H9 (cell line): ENCODE results near the gene DCAF15. TPM values are rescaled to one million over a fixed set of nuclear protein-coding genes. Genes with fewer than 3 reads are reported as not detected.

ENCODE experiments used
- DNase-seq: peaks from one replicate; pipeline ENCODE4 v3.0.0-alpha.2; 2017
- H2AFZ ChIP-seq: one replicate; pipeline ENCODE4 v1.6.1; 2013; ENCODE audit warnings: mild to moderate bottlenecking, low read length, control low read depth, moderate library complexity
- H2AK5ac ChIP-seq: 2 replicates; pipeline ENCODE4 v1.6.1; 2013; ENCODE audit warnings: low read length, control low read depth, mixed read lengths; ENCODE audit not compliant: insufficient read length
- H2BK120ac ChIP-seq: one replicate; pipeline ENCODE4 v1.6.1; 2013; ENCODE audit warnings: low read depth, mild to moderate bottlenecking, low read length, control low read depth, inconsistent platforms; ENCODE audit not compliant: poor library complexity, severe bottlenecking
- H2BK12ac ChIP-seq: 2 replicates; pipeline ENCODE4 v1.6.1; 2013; ENCODE audit warnings: low read length, control low read depth, mixed read lengths, low read depth; ENCODE audit not compliant: insufficient read length
- H2BK15ac ChIP-seq: 2 replicates; pipeline ENCODE4 v1.6.1; 2013; ENCODE audit warnings: low read depth, low read length, control low read depth
- H2BK20ac ChIP-seq: one replicate; pipeline ENCODE4 v1.6.1; 2013; ENCODE audit warnings: low read depth, mild to moderate bottlenecking, low read length, control low read depth, inconsistent platforms; ENCODE audit not compliant: poor library complexity, severe bottlenecking
- H2BK5ac ChIP-seq: 2 replicates; pipeline ENCODE4 v1.6.1; 2013; ENCODE audit warnings: low read length, control low read depth, mixed read lengths; ENCODE audit not compliant: insufficient read length
- H3K14ac ChIP-seq: 2 replicates; pipeline ENCODE4 v1.6.1; 2013; ENCODE audit warnings: low read length, control low read depth; ENCODE audit not compliant: insufficient read depth
- H3K18ac ChIP-seq: 2 replicates; pipeline ENCODE4 v1.6.1; 2013; ENCODE audit warnings: low read depth, mild to moderate bottlenecking, mixed read lengths, low read length, control low read depth; ENCODE audit not compliant: insufficient read length
- H3K23ac ChIP-seq: 2 replicates; pipeline ENCODE4 v1.6.1; 2013; ENCODE audit warnings: low read length, control low read depth, mixed read lengths, low read depth; ENCODE audit not compliant: insufficient read length
- H3K23me2 ChIP-seq: 2 replicates; pipeline ENCODE4 v1.6.1; 2013; ENCODE audit warnings: low read depth, mild to moderate bottlenecking, mixed read lengths, low read length, control low read depth; ENCODE audit not compliant: insufficient read length, poor library complexity, severe bottlenecking
- H3K27ac ChIP-seq: 2 replicates; pipeline ENCODE4 v1.5.1; 2013; ENCODE audit warnings: low read length, control low read depth, mixed read lengths, low read depth; ENCODE audit not compliant: insufficient read length
- H3K27me3 ChIP-seq: 2 replicates; pipeline ENCODE4 v1.6.1; 2013; ENCODE audit warnings: low read length, control low read depth, inconsistent platforms; ENCODE audit not compliant: insufficient read depth
- H3K4ac ChIP-seq: 2 replicates; pipeline ENCODE4 v1.6.1; 2013; ENCODE audit warnings: low read depth, mild to moderate bottlenecking, control low read depth, inconsistent platforms, low read length, moderate library complexity
- H3K4me1 ChIP-seq: 2 replicates; pipeline ENCODE4 v1.6.1; 2013; ENCODE audit warnings: low read length, control low read depth, inconsistent platforms; ENCODE audit not compliant: insufficient read depth
- H3K4me2 ChIP-seq: 2 replicates; pipeline ENCODE4 v1.6.1; 2013; ENCODE audit warnings: low read length, control low read depth, mixed read lengths; ENCODE audit not compliant: insufficient read length, insufficient read depth
- H3K56ac ChIP-seq: 2 replicates; pipeline ENCODE4 v1.6.1; 2013; ENCODE audit warnings: low read depth, mild to moderate bottlenecking, mixed read lengths, low read length, control low read depth; ENCODE audit not compliant: insufficient read length
- H3K79me1 ChIP-seq: 2 replicates; pipeline ENCODE4 v1.6.1; 2013; ENCODE audit warnings: low read depth, mild to moderate bottlenecking, moderate library complexity, low read length, control low read depth, inconsistent platforms; ENCODE audit not compliant: insufficient read depth, poor library complexity, severe bottlenecking
- H3K79me2 ChIP-seq: 2 replicates; pipeline ENCODE4 v1.6.1; 2013; ENCODE audit warnings: low read length, control low read depth, inconsistent platforms; ENCODE audit not compliant: insufficient read depth
- H3K9ac ChIP-seq: 2 replicates; pipeline ENCODE4 v1.6.1; 2013; ENCODE audit warnings: low read length, control low read depth, mixed read lengths; ENCODE audit not compliant: insufficient read length; ENCODE audit errors: extremely low read depth
- H3K9me3 ChIP-seq: one replicate; pipeline ENCODE4 v1.6.1; 2013; ENCODE audit warnings: low read depth, low read length, inconsistent platforms; ENCODE audit not compliant: control insufficient read depth
- H3T11ph ChIP-seq: one replicate; pipeline ENCODE4 v1.6.1; 2013; ENCODE audit warnings: mild to moderate bottlenecking, low read length, control low read depth, inconsistent platforms
- H4K20me1 ChIP-seq: one replicate; pipeline ENCODE4 v1.6.1; 2013; ENCODE audit not compliant: control insufficient read depth, insufficient read length, insufficient read depth
- H4K5ac ChIP-seq: 2 replicates; pipeline ENCODE4 v1.6.1; 2013; ENCODE audit warnings: low read depth, mild to moderate bottlenecking, mixed read lengths, low read length, control low read depth; ENCODE audit not compliant: insufficient read length
- H4K8ac ChIP-seq: replicated peaks from 2 replicates; pipeline ENCODE4 v1.6.1; 2013; ENCODE audit warnings: low read length, control low read depth, mixed read lengths, low read depth; ENCODE audit not compliant: insufficient read length
- H4K91ac ChIP-seq: 2 replicates; pipeline ENCODE4 v1.6.1; 2013; ENCODE audit warnings: low read depth, mild to moderate bottlenecking, moderate library complexity, mixed read lengths, low read length, control low read depth; ENCODE audit not compliant: insufficient read length
- H3K27ac Mint-ChIP-seq, 3 experiments: 2 replicates in 2 of 3; 3 replicates in 1 of 3; pipeline ENCODE4 v1.8.0; 2020 to 2021; ENCODE audit warnings: mixed read lengths in 3 of 3, mild to moderate bottlenecking in 1 of 3, moderate library complexity in 1 of 3
- H3K27me3 Mint-ChIP-seq: 2 replicates; pipeline ENCODE4 v1.8.0; 2021; ENCODE audit warnings: low read depth, mild to moderate bottlenecking, moderate library complexity, mixed read lengths
- H3K36me3 Mint-ChIP-seq, 3 experiments: 2 replicates in 2 of 3; 3 replicates in 1 of 3; pipeline ENCODE4 v1.8.0; 2020 to 2021; ENCODE audit warnings: low read depth in 3 of 3, mixed read lengths in 3 of 3; ENCODE audit not compliant: insufficient read depth in 1 of 3
- H3K4me1 Mint-ChIP-seq, 2 experiments: 2 replicates each; pipeline ENCODE4 v1.8.0; 2020; ENCODE audit warnings: mixed read lengths in 2 of 2
- H3K4me3 Mint-ChIP-seq, 2 experiments: 2 replicates in 1 of 2; 3 replicates in 1 of 2; pipeline ENCODE4 v1.8.0; 2020 to 2021; ENCODE audit warnings: mild to moderate bottlenecking in 2 of 2, mixed read lengths in 2 of 2, moderate library complexity in 1 of 2
- H3K9me3 Mint-ChIP-seq, 2 experiments: 2 replicates in 1 of 2; 3 replicates in 1 of 2; pipeline ENCODE4 v1.8.0; 2020; ENCODE audit warnings: mild to moderate bottlenecking in 2 of 2, mixed read lengths in 2 of 2, moderate library complexity in 1 of 2
- CTCF ChIP-seq: fragments of 200-600 bp; sonication (generic); conservative IDR thresholded peaks from 3 replicates; pipeline ENCODE4 v1.8.0; 2021; ENCODE audit warnings: antibody characterized with exemption, mild to moderate bottlenecking
- WGBS: extraction: QIAGEN DNeasy Blood & Tissue Kit; methylation state at CpG from one replicate; pipeline ENCODE4 v1.1.7; 2013; ENCODE audit warnings: missing lambda C conversion rate, low lambda C conversion rate, mixed read lengths; ENCODE audit not compliant: insufficient read length; ENCODE audit errors: extremely low coverage; 5-methylcytosine and 5-hydroxymethylcytosine counted together
- total RNA-seq: library from RNA; stranded (reverse); gene quantifications from 2 replicates; pipeline ENCODE4 v1.2.1, GENCODE V29; 2021

Gene DCAF15
- total RNA-seq, 1 experiment from 2014 or later = 82.5 TPM

- WGBS = no CpG with 5 or more reads among the region's 6 CpGs
- H3K9me3 Mint-ChIP-seq = no peaks in the 10 kb centered on the region
- no peak for DNase-seq
- no peak overlapping the region for H3K27ac ChIP-seq
- no peak overlapping the region for H3K18ac ChIP-seq
- H3K79me2 ChIP-seq = no peaks in the 10 kb centered on the region
- H3T11ph ChIP-seq = no peak overlapping the region
- H3K79me1 ChIP-seq = no peaks in the 10 kb centered on the region
- H2BK15ac ChIP-seq = no peak overlapping the region
- H2BK5ac ChIP-seq = no peak overlapping the region
- no peak for TF ChIP-seq CTCF
- H3K56ac ChIP-seq = no peak overlapping the region
- H3K23me2 ChIP-seq = no peaks in the 10 kb centered on the region
- peaks cover 3% of the 10 kb centered on the region; the same call in 1 of the 2 replicates for H3K4me1 ChIP-seq
- no peak overlapping the region for H2AK5ac ChIP-seq
- no peaks in the 10 kb centered on the region; the same call in 1 of the 2 replicates for H3K27me3 Mint-ChIP-seq
- H4K8ac ChIP-seq = no peak overlapping the region
- no peak overlapping the region for H3K4me2 ChIP-seq
- H3K4ac ChIP-seq = no peak overlapping the region
- H2AFZ ChIP-seq = no peak overlapping the region
- peaks cover 5% of the 10 kb centered on the region for H4K20me1 ChIP-seq
- no peak overlapping the region for H3K27ac Mint-ChIP-seq
- no peaks in the 10 kb centered on the region for H3K9me3 ChIP-seq
- H2BK120ac ChIP-seq = no peak overlapping the region
- H3K36me3 Mint-ChIP-seq = peaks cover 6 to 16% (median 13%) of the 10 kb centered on the region in 3 experiments; a peak in 6 of 7 replicates
- H3K27me3 ChIP-seq = no peaks in the 10 kb centered on the region
- H3K23ac ChIP-seq = no peak overlapping the region
- H3K14ac ChIP-seq = no peak overlapping the region
- H2BK12ac ChIP-seq = no peak overlapping the region
- peaks cover 10 to 23% of the 10 kb centered on the region in 2 experiments for H3K4me1 Mint-ChIP-seq
- H2BK20ac ChIP-seq = no peak overlapping the region
- no peak overlapping the region for H3K4me3 Mint-ChIP-seq
- no peak overlapping the region for H4K5ac ChIP-seq
- no peak overlapping the region for H3K9ac ChIP-seq
- H4K91ac ChIP-seq = no peak overlapping the region
Observed at GRCh38 chr19:13932149-13932637, 20.1 kb upstream of the DCAF15 start.
